GM12874 (cell line): ENCODE results near the gene ASB10.

Experiments used
- TF ChIP-seq, protein P1 (sequence below): IDR thresholded peaks from 2 replicates; pipeline ENCODE4 v1.5.1; 2011; ENCODE audit warnings: low read depth, mild to moderate bottlenecking, control low read depth, low read length, moderate library complexity; ENCODE audit not compliant: insufficient read depth

ASB10 gene, protein sequence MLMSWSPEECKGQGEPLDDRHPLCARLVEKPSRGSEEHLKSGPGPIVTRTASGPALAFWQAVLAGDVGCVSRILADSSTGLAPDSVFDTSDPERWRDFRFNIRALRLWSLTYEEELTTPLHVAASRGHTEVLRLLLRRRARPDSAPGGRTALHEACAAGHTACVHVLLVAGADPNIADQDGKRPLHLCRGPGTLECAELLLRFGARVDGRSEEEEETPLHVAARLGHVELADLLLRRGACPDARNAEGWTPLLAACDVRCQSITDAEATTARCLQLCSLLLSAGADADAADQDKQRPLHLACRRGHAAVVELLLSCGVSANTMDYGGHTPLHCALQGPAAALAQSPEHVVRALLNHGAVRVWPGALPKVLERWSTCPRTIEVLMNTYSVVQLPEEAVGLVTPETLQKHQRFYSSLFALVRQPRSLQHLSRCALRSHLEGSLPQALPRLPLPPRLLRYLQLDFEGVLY

DNA sequence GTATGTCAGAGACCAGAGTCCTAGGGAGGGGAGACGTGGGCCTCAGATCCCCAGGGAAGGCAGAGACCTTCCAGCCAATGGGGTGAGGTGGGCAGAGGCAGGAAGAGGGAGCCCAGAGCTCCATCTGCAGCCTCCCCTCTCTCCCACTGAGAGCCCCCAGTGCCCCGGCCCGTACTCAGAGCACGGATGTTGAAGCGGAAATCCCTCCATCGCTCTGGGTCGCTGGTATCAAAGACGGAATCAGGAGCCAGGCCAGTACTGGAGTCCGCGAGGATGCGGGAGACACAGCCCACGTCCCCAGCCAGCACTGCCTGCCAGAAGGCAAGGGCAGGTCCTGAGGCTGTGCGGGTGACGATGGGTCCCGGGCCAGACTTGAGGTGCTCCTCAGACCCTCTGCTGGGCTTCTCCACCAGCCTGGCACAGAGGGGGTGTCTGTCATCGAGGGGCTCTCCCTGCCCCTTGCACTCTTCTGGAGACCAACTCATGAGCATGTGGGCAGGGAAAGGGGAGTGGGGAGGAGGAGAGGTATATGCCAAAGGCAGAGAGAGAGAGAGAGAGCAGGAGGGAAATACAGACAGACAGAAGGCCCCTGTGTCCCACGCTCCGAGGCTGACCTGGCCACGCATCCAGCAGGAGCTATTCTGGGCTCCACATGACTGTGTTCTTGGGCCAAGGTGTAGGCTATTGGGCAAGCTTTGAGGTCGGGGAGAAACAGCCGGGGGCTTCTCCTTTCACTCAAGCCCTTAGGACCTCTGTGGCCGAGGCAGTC lies at the start of gene ASB10:
ASB10 (minus strand) TSS at position 611 of the 769 bp plus-strand sequence; CDS start at position 491, 120 bp downstream.
- TF ChIP-seq, protein P1, sequence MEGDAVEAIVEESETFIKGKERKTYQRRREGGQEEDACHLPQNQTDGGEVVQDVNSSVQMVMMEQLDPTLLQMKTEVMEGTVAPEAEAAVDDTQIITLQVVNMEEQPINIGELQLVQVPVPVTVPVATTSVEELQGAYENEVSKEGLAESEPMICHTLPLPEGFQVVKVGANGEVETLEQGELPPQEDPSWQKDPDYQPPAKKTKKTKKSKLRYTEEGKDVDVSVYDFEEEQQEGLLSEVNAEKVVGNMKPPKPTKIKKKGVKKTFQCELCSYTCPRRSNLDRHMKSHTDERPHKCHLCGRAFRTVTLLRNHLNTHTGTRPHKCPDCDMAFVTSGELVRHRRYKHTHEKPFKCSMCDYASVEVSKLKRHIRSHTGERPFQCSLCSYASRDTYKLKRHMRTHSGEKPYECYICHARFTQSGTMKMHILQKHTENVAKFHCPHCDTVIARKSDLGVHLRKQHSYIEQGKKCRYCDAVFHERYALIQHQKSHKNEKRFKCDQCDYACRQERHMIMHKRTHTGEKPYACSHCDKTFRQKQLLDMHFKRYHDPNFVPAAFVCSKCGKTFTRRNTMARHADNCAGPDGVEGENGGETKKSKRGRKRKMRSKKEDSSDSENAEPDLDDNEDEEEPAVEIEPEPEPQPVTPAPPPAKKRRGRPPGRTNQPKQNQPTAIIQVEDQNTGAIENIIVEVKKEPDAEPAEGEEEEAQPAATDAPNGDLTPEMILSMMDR, result no peak

DNA sequence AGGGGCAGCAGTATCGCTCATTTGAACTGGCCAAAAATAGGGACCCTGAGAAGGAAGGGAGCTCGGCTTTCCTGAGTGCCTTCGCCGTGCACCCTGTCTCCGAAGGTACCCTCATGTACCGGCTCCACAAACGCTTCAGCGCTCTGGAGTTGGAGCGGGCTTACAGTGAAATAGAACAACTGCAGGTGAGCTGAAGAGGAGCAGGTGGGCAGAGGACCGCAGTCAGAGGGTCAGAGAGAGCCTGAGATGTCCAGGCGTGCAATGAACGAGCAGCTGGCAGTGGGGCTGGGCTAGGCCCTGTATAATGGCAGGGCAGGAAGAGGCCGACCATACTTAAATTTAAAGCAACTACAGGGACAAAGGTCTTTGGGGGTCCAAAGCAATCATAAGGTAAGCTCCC lies 49.4 kb upstream of the ASB10 start:
- TF ChIP-seq, protein P1, result no peak

DNA sequence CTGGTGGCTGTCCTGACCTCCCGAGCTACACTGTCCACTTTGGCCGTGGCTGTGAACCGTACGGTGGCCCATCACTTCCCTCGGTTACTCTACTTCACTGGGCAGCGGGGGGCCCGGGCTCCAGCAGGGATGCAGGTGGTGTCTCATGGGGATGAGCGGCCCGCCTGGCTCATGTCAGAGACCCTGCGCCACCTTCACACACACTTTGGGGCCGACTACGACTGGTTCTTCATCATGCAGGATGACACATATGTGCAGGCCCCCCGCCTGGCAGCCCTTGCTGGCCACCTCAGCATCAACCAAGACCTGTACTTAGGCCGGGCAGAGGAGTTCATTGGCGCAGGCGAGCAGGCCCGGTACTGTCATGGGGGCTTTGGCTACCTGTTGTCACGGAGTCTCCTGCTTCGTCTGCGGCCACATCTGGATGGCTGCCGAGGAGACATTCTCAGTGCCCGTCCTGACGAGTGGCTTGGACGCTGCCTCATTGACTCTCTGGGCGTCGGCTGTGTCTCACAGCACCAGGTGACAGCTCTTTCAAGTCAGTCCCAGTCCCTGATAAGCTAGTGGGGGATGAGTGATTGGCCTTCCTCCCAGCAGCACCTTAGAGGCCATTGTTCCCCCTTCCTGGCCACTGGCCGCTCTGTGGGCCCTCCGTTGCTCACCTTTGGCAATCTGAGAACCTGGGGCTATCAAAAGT lies 48.2 kb upstream of the ASB10 start:
- TF ChIP-seq, protein P1, result no peak

DNA sequence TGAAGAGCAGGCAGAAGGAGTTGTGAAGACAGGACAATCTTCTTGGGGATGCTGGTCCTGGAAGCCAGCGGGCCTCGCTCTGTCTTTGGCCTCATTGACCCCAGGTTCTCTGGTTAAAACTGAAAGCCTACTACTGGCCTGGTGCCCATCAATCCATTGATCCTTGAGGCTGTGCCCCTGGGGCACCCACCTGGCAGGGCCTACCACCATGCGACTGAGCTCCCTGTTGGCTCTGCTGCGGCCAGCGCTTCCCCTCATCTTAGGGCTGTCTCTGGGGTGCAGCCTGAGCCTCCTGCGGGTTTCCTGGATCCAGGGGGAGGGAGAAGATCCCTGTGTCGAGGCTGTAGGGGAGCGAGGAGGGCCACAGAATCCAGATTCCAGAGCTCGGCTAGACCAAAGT lies 46.8 kb upstream of the ASB10 start:
- TF ChIP-seq, protein P1, result no peak

DNA sequence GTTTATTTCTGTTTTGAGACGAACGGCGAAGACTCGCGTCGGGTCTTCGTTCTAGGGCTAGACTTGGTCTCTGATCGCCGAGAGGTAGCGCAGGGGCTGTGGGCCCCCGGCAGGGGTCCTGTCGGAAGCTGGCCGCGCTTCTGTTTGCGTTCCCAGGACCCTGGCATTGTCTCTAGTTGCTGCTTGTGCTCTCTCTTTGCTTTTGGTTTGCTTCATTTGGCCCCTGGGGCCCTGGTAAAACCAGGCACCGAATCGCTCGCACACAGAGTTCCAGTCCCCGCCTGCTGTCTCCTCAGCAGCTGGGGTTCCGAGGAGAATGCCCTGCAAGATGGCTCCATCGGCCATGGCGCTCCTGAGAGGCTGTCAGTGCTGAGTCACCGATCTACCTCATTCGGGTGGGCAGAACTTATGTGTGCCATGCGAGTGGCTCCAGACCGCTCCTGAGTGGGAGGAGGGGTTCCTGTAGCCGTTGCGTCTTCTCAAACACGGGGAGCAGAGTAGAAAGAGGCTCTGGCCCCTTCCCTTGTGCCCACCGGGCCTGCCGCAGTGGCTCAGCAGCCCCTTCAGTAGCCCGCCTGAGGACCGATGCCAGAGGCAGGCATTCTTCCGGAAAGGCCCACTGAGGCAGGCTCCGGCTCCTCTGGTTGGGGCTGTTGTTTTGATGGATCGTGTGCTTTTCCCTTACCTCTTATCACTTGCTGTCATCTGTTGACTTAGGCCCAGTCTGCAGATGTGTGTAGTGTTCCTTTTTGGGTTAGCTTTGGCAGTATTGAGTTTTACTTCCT lies 46.1 kb upstream of the ASB10 start:
- TF ChIP-seq, protein P1, result no peak

DNA sequence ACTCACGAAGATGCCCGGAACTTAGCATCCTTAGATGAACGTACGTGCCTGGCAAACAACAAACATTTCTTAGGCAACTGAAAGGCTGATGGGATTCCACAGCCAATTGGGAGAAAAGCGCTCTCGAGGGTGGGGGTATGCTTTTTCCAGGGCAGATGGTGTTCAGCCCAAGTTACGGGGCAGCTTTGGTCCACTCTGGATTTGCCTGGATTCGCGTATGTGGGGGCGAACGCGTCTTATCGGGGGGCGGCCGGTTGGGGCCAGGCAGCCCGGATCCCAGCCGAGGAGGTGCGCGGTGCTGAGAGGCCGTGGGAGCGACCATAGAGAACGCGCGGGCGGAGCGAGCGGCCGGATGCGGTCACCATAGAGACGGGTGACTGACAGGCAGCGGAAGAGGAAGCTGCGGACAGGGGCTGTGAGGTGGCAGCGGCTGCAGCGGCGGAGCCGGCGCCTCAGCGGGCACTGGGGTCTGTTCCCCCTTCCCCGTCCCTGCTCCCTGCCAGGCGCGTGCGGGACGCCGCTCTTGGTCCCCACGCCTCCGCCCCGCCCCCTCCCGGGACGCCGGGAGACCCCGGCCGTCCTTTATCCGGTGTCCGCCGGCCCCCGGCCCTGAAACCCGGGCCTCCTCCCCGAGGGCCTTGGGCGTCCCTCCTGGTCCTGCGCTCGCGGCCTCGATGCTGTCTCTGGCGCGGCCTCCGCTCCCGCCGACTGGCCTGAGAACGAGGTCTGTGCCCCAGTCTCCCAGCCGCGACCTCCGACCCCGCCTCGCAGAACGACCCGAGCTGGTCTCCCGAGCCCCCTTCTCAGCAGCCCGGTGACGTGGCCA lies 45.3 kb upstream of the ASB10 start, which contains the start of gene CHPF2:
CHPF2 (plus strand) TSS at position 393 of the 826 bp plus-strand sequence. CDS start 1,529 bp downstream, outside the sequence.
- TF ChIP-seq, protein P1, result no peak
